ENCODE data around the gene BAZ1B.

DNA sequence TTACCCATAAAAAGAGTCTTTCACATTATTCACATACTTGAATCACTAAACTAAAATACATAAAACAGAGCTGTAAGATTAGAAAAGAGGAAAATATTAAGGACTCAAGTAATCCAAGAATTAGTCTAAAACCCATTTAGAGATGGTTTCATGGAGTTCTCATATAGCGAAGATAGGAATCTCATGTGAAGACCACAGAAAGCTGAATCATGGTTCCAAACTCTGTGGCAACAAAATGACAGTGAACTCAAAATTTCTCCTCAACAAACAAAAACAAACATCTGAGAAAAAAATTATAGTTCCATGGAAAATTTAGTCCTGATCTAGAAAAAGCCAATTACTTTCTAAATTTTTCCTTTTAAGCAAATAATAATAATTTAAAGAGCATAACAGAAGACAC lies 34.6 kb downstream of the BAZ1B start:
- TF ChIP-seq, protein P1, sequence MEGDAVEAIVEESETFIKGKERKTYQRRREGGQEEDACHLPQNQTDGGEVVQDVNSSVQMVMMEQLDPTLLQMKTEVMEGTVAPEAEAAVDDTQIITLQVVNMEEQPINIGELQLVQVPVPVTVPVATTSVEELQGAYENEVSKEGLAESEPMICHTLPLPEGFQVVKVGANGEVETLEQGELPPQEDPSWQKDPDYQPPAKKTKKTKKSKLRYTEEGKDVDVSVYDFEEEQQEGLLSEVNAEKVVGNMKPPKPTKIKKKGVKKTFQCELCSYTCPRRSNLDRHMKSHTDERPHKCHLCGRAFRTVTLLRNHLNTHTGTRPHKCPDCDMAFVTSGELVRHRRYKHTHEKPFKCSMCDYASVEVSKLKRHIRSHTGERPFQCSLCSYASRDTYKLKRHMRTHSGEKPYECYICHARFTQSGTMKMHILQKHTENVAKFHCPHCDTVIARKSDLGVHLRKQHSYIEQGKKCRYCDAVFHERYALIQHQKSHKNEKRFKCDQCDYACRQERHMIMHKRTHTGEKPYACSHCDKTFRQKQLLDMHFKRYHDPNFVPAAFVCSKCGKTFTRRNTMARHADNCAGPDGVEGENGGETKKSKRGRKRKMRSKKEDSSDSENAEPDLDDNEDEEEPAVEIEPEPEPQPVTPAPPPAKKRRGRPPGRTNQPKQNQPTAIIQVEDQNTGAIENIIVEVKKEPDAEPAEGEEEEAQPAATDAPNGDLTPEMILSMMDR (IDR thresholded peaks at IDR 0.05): no peak
- TF ChIP-seq, protein P2, sequence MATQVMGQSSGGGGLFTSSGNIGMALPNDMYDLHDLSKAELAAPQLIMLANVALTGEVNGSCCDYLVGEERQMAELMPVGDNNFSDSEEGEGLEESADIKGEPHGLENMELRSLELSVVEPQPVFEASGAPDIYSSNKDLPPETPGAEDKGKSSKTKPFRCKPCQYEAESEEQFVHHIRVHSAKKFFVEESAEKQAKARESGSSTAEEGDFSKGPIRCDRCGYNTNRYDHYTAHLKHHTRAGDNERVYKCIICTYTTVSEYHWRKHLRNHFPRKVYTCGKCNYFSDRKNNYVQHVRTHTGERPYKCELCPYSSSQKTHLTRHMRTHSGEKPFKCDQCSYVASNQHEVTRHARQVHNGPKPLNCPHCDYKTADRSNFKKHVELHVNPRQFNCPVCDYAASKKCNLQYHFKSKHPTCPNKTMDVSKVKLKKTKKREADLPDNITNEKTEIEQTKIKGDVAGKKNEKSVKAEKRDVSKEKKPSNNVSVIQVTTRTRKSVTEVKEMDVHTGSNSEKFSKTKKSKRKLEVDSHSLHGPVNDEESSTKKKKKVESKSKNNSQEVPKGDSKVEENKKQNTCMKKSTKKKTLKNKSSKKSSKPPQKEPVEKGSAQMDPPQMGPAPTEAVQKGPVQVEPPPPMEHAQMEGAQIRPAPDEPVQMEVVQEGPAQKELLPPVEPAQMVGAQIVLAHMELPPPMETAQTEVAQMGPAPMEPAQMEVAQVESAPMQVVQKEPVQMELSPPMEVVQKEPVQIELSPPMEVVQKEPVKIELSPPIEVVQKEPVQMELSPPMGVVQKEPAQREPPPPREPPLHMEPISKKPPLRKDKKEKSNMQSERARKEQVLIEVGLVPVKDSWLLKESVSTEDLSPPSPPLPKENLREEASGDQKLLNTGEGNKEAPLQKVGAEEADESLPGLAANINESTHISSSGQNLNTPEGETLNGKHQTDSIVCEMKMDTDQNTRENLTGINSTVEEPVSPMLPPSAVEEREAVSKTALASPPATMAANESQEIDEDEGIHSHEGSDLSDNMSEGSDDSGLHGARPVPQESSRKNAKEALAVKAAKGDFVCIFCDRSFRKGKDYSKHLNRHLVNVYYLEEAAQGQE (IDR thresholded peaks at IDR 0.05; ENCODE audit: insufficient read depth in 1 of 2, low read depth in 2 of 2, low read length in 1 of 2): no peak
- TF ChIP-seq TCF7L2 (IDR thresholded peaks at IDR 0.05; ENCODE audit: low read depth, low read length): no peak
